ENCODE data around the gene OR13A1.

DNA sequence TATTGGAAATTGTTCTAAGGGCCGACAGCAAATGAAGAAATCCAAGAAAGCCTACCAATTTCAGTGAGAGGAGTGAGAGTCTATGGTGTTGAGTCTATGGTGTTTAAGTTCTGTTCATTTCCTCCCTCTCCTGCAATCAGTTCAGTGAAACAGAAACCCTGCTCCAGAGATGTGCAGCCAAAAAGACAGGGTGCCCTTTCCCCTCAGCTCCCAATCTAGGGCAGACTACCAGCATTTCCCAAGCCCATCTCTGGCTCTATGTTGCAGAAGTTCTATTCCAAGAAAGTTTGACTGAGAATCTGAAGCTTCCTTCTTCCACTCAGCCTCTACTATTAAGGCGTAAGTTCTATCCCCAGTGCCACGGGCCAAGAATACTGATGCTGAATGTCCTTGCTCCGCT, 40.1 kb upstream of the OR13A1 start:
- no peak for TF ChIP-seq CTCF (IDR thresholded peaks at IDR 0.05; ENCODE audit: low read depth, low read length)
- TF ChIP-seq EZH2phosphoT487 (IDR thresholded peaks at IDR 0.05; ENCODE audit: low read depth): no peak
